IMR-90 (cell line): Measurements from ENCODE around the gene PBRM1. TPM values are rescaled to one million over a fixed set of nuclear protein-coding genes. Genes with fewer than 3 reads are reported as not detected.

ENCODE experiments used
- ATAC-seq: fragments of 200-7000 bp; cut with Tn5 transposase; 2 replicates; pipeline ENCODE4 v1.9.1; 2020; ENCODE audit warnings: low read depth, mild to moderate bottlenecking, moderate library complexity
- BruUV-seq: library from RNA; stranded (reverse); fragments of 400-500 nt; replicated peaks from 2 replicates; lab custom pipeline; 2021; lab: Mats Ljungman, UMichigan
- CTCF ChIA-PET: fragments of 300-600 bp; formaldehyde crosslinking; extraction: SDS; loops from one replicate; lab custom pipeline; 2021; ENCODE audit warnings: antibody characterized with exemption; lab: Yijun Ruan, JAX
- POLR2A ChIA-PET: fragments of 300-600 bp; sonication (Branson Sonifier 250); formaldehyde crosslinking; loops from one replicate; lab custom pipeline; 2022; ENCODE audit warnings: antibody characterized with exemption; ENCODE audit not compliant: unreplicated experiment; lab: Charles Lee
- DNase-seq: peaks from one replicate; pipeline ENCODE4 v3.0.0; 2013
- H2AFZ ChIP-seq: replicated peaks from 2 replicates; pipeline ENCODE3; 2013; ENCODE audit warnings: low read length, mild to moderate bottlenecking; ENCODE audit not compliant: poor library complexity
- H2AK5ac ChIP-seq: 2 replicates; pipeline ENCODE4 v1.6.1; 2013; ENCODE audit warnings: low read depth, low read length, inconsistent platforms
- H2AK9ac ChIP-seq: replicated peaks from 2 replicates; pipeline ENCODE3; 2013; ENCODE audit warnings: mild to moderate bottlenecking, low read depth, low read length, moderate library complexity; ENCODE audit not compliant: poor library complexity
- H2BK120ac ChIP-seq: 2 replicates; pipeline ENCODE4 v1.6.1; 2013; ENCODE audit warnings: low read depth, low read length, inconsistent platforms
- H2BK15ac ChIP-seq: 3 replicates; pipeline ENCODE4 v1.6.1; 2013; ENCODE audit warnings: low read depth, low read length, inconsistent platforms
- H2BK20ac ChIP-seq: 2 replicates; pipeline ENCODE4 v1.6.1; 2013; ENCODE audit warnings: low read depth, mild to moderate bottlenecking, inconsistent platforms, low read length, moderate library complexity
- H2BK5ac ChIP-seq: 2 replicates; pipeline ENCODE4 v1.6.1; 2013; ENCODE audit warnings: mild to moderate bottlenecking, low read depth, low read length, inconsistent platforms; ENCODE audit not compliant: poor library complexity, severe bottlenecking
- H3K14ac ChIP-seq: replicated peaks from 2 replicates; pipeline ENCODE4 v1.6.1; 2013; ENCODE audit warnings: low read depth, low read length, inconsistent platforms
- H3K18ac ChIP-seq: 2 replicates; pipeline ENCODE4 v1.6.1; 2013; ENCODE audit warnings: low read depth, low read length, control low read depth
- H3K23ac ChIP-seq: 2 replicates; pipeline ENCODE4 v1.6.1; 2013; ENCODE audit warnings: low read depth, low read length, inconsistent platforms
- H3K27ac ChIP-seq: 2 replicates; pipeline ENCODE4 v1.5.1; 2013; ENCODE audit warnings: mild to moderate bottlenecking, control low read depth, low read length; ENCODE audit not compliant: insufficient read depth
- H3K27me3 ChIP-seq: 2 replicates; pipeline ENCODE4 v1.6.1; 2013; ENCODE audit warnings: low read length; ENCODE audit not compliant: control insufficient read depth, insufficient read depth
- H3K36me3 ChIP-seq: 2 replicates; pipeline ENCODE4 v1.6.1; 2013; ENCODE audit warnings: low read length, mixed read lengths; ENCODE audit not compliant: control insufficient read depth, insufficient read depth
- H3K4ac ChIP-seq: 2 replicates; pipeline ENCODE4 v1.6.1; 2013; ENCODE audit warnings: low read depth, low read length, inconsistent platforms
- H3K4me1 ChIP-seq: 2 replicates; pipeline ENCODE4 v1.6.1; 2013; ENCODE audit warnings: low read length, mixed read lengths; ENCODE audit not compliant: control insufficient read depth, insufficient read depth
- H3K4me2 ChIP-seq: 2 replicates; pipeline ENCODE4 v1.6.1; 2013; ENCODE audit warnings: low read depth, mild to moderate bottlenecking, control low read depth, low read length, moderate library complexity
- H3K4me3 ChIP-seq: 2 replicates; pipeline ENCODE4 v1.5.1; 2013; ENCODE audit warnings: low read depth, mild to moderate bottlenecking, control low read depth, low read length, moderate library complexity; ENCODE audit not compliant: insufficient read depth
- H3K56ac ChIP-seq: 2 replicates; pipeline ENCODE4 v1.6.1; 2013; ENCODE audit warnings: low read length, inconsistent platforms; ENCODE audit not compliant: insufficient read depth; ENCODE audit errors: extremely low read depth
- H3K79me1 ChIP-seq, 2 experiments: 2 replicates each; pipeline ENCODE4 v1.6.1; 2013; ENCODE audit warnings: low read length in 2 of 2, inconsistent platforms in 1 of 2, low read depth in 1 of 2
- H3K9ac ChIP-seq: 2 replicates; pipeline ENCODE4 v1.6.1; 2013; ENCODE audit warnings: low read depth, low read length, control low read depth
- H3K9me1 ChIP-seq: 2 replicates; pipeline ENCODE4 v1.6.1; 2013; ENCODE audit warnings: low read length, inconsistent platforms; ENCODE audit not compliant: insufficient read depth
- H3K9me3 ChIP-seq: 2 replicates; pipeline ENCODE4 v1.6.1; 2013; ENCODE audit warnings: low read length; ENCODE audit not compliant: control insufficient read depth, insufficient read depth
- H4K20me1 ChIP-seq: 2 replicates; pipeline ENCODE4 v1.6.1; 2013; ENCODE audit warnings: low read length, inconsistent platforms; ENCODE audit not compliant: insufficient read depth
- H4K5ac ChIP-seq: 2 replicates; pipeline ENCODE4 v1.6.1; 2013; ENCODE audit warnings: mild to moderate bottlenecking, low read depth, low read length, control low read depth
- H4K8ac ChIP-seq, 2 experiments: 2 replicates each; pipeline ENCODE4 v1.6.1; 2013; ENCODE audit warnings: low read depth in 2 of 2, low read length in 2 of 2, control low read depth in 1 of 2, inconsistent platforms in 1 of 2
- H4K91ac ChIP-seq: 2 replicates; pipeline ENCODE4 v1.6.1; 2013; ENCODE audit warnings: low read depth, low read length, inconsistent platforms; ENCODE audit not compliant: insufficient read depth
- BHLHE40 ChIP-seq: fragments of 150-350 bp; IDR thresholded peaks from 2 replicates; pipeline ENCODE4 v1.6.1; 2016; ENCODE audit warnings: mild to moderate bottlenecking, low read depth, low read length
- CEBPB ChIP-seq: IDR thresholded peaks from 2 replicates; pipeline ENCODE4 v1.6.1; 2012; ENCODE audit warnings: low read depth, low read length, improper control_type of control experiment
- CHD1 ChIP-seq: IDR thresholded peaks from 2 replicates; pipeline ENCODE4 v1.6.1; 2012; ENCODE audit warnings: low read depth, low read length, improper control_type of control experiment
- ELK1 ChIP-seq: fragments of 150-350 bp; IDR thresholded peaks from 2 replicates; pipeline ENCODE4 v1.6.1; 2016; ENCODE audit warnings: low read depth, mild to moderate bottlenecking, low read length, moderate library complexity, borderline replicate concordance
- FOS ChIP-seq: fragments of 150-350 bp; IDR thresholded peaks from 2 replicates; pipeline ENCODE4 v1.6.1; 2016; ENCODE audit warnings: low read depth, low read length
- MAZ ChIP-seq: IDR thresholded peaks from 2 replicates; pipeline ENCODE4 v1.6.1; 2012; ENCODE audit warnings: low read depth, mild to moderate bottlenecking, low read length, improper control_type of control experiment, moderate library complexity, borderline replicate concordance
- RAD21 ChIP-seq: IDR thresholded peaks from 2 replicates; pipeline ENCODE4 v1.6.1; 2012; ENCODE audit warnings: low read length, improper control_type of control experiment
- RCOR1 ChIP-seq: IDR thresholded peaks from 2 replicates; pipeline ENCODE4 v1.6.1; 2012; ENCODE audit warnings: mild to moderate bottlenecking, low read length, improper control_type of control experiment; ENCODE audit not compliant: insufficient replicate concordance
- RFX5 ChIP-seq: IDR thresholded peaks from 2 replicates; pipeline ENCODE4 v1.8.0; 2012; ENCODE audit warnings: low read depth, mild to moderate bottlenecking, low read length, moderate library complexity
- SMC3 ChIP-seq: fragments of 150-350 bp; IDR thresholded peaks from 2 replicates; pipeline ENCODE4 v1.6.1; 2016; ENCODE audit warnings: low read depth, mild to moderate bottlenecking, antibody characterized with exemption, low read length, moderate library complexity
- USF2 ChIP-seq: fragments of 150-350 bp; IDR thresholded peaks from 2 replicates; pipeline ENCODE4 v1.6.1; 2017; ENCODE audit warnings: mild to moderate bottlenecking, antibody characterized with exemption, low read length, low read depth
- WGBS, 2 experiments: methylation state at CpG; one replicate each; pipeline versions ENCODE4 v1.1.5 to v1.1.7; 2013; ENCODE audit warnings: missing lambda C conversion rate in 2 of 2; ENCODE audit not compliant: insufficient read length in 1 of 2; ENCODE audit errors: extremely low coverage in 2 of 2; 5-methylcytosine and 5-hydroxymethylcytosine counted together
- dilution Hi-C: fragments of 300-500 bp; cut with HindIII; formaldehyde crosslinking; loops from one replicate; pipeline ENCODE4 v1.14.3; 2018; ENCODE audit warnings: low sequenced_read_pairs; ENCODE audit not compliant: unreplicated experiment
- in situ Hi-C: fragments of 300-500 bp; cut with MboI; formaldehyde crosslinking; loops from 3 replicates; pipeline ENCODE4 v1.14.3; 2019; ENCODE audit warnings: low sequenced_read_pairs, inconsistent platforms, mixed read lengths
- intact Hi-C: fragments of 100-400 bp; cut with micrococcal nuclease; formaldehyde crosslinking; loops from 2 replicates; pipeline ENCODE4 v1.10.0; 2022
- polyA plus RNA-seq, 3 experiments: library from polyadenylated mRNA; depleted of rRNA; stranded (reverse); fragments of >200 nt; gene quantifications; 2 replicates each; pipeline ENCODE4 v1.2.3, GENCODE V29; 2012; ENCODE audit warnings: low replicate concordance in 1 of 3
- total RNA-seq: library from RNA; depleted of rRNA; stranded (reverse); fragments of >200 nt; gene quantifications from 2 replicates; pipeline ENCODE4 v1.2.3, GENCODE V29; 2012

The PBRM1 gene
- total and polyA plus RNA-seq, 2 of the 4 experiments (the other 2 are of a cell fraction): 16.5 to 72.6 TPM

DNA sequence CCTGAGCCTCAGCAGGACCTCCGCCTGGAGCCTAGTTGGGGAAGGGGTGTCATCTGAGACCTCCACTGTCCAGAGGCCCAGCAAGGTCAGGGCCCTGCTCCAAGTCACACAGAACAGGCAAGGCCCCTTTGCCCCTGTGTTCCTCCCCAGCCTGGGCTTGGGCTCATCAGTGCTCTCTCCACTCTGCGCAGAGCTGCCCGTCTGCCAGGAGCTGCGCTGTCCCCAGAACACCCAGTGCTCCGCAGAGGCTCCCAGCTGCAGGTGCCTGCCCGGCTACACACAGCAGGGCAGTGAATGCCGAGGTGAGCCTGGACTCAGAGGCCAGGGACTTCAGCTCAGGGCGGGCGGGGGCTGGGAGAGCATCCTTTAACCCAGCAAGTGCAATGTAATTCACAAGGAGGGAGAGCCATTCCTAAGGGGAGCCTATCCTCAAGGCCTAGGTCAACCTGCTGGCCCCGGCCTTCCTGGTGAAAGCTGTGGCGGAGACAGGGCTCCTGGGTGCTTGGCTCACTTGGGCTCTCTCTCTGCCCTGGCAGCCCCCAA is 182.8 kb downstream of the PBRM1 start:
- Histone ChIP-seq H3K4me3 (no peak overlapping the region), H2BK5ac (no peak overlapping the region), H2BK120ac (no peak overlapping the region), H3K4ac (no peak overlapping the region), H3K18ac (no peak overlapping the region), H3K9ac (no peak overlapping the region), H2AFZ (peak overlapping the region; percentile 32), H3K23ac (no peak overlapping the region), H3K79me1 (no peaks in the 10 kb centered on the region), H3K14ac (no peak overlapping the region), H3K4me1 (peaks cover 6% of the 10 kb centered on the region; the same call in 1 of the 2 replicates), H3K27ac (no peak overlapping the region), H3K56ac (no peak overlapping the region), H3K27me3 (no peaks in the 10 kb centered on the region; the same call in 1 of the 2 replicates), H3K9me1 (peaks cover 7% of the 10 kb centered on the region; the same call in 1 of the 2 replicates), H3K9me3 (no peaks in the 10 kb centered on the region), H2AK9ac (no peak overlapping the region), H4K91ac (no peak overlapping the region), H4K20me1 (no peaks in the 10 kb centered on the region; the same call in 1 of the 2 replicates), H4K5ac (no peak overlapping the region), H3K36me3 (no peaks in the 10 kb centered on the region), H2BK15ac (no peak overlapping the region), H2BK20ac (no peak overlapping the region), H3K4me2 (no peak overlapping the region), H2AK5ac (no peak overlapping the region), H4K8ac (no peak overlapping the region)
- in situ Hi-C loops (no loop called here), dilution Hi-C loops (no loop called here), intact Hi-C loops (no loop called here)
- TF ChIP-seq SMC3 (no peak), USF2 (no peak), FOS (no peak), ELK1 (no peak), BHLHE40 (no peak), MAZ (no peak), RAD21 (no peak), RCOR1 (no peak), CHD1 (no peak), CEBPB (no peak), RFX5 (no peak)
- POLR2A ChIA-PET: no interaction called here
- WGBS, 2 experiments: 82% methylated on average over 6 of the region's 11 CpGs; no CpG with 5 or more reads in 1 of the 2 experiments
- DNase-seq (no peak), ATAC-seq (no peak)
- CTCF ChIA-PET: no interaction called here
- BruUV-seq: no TSS peak
